Ishikawa (cell line): Measurements from ENCODE around the gene TOR1A.

Source experiments
- CEBPB ChIP-seq: IDR thresholded peaks from 2 replicates; pipeline ENCODE4 v1.6.1; 2012
- CREB1 ChIP-seq: IDR thresholded peaks from 2 replicates; pipeline ENCODE4 v1.6.1; 2012; ENCODE audit warnings: low read depth
- EGR1 ChIP-seq: IDR thresholded peaks from 2 replicates; pipeline ENCODE4 v1.6.1; 2012
- EP300 ChIP-seq: IDR thresholded peaks from 2 replicates; pipeline ENCODE4 v1.6.1; 2012; ENCODE audit warnings: borderline replicate concordance
- FOXM1 ChIP-seq: IDR thresholded peaks from 2 replicates; pipeline ENCODE4 v1.6.1; 2012; ENCODE audit warnings: low read depth, borderline replicate concordance
- MAX ChIP-seq: IDR thresholded peaks from 2 replicates; pipeline ENCODE4 v1.6.1; 2012
- NFIC ChIP-seq: IDR thresholded peaks from 2 replicates; pipeline ENCODE4 v1.6.1; 2012
- RAD21 ChIP-seq: IDR thresholded peaks from 2 replicates; pipeline ENCODE4 v1.6.1; 2012; ENCODE audit warnings: low read depth
- TAF1 ChIP-seq: IDR thresholded peaks from 2 replicates; pipeline ENCODE4 v1.6.1; 2012; ENCODE audit warnings: low read depth, mild to moderate bottlenecking
- TCF12 ChIP-seq: IDR thresholded peaks from 2 replicates; pipeline ENCODE4 v1.6.1; 2012; ENCODE audit warnings: low read depth
- TEAD4 ChIP-seq: IDR thresholded peaks from 2 replicates; pipeline ENCODE4 v1.6.1; 2012
- USF1 ChIP-seq: IDR thresholded peaks from 2 replicates; pipeline ENCODE4 v1.6.1; 2012
- YY1 ChIP-seq: IDR thresholded peaks from 2 replicates; pipeline ENCODE4 v1.6.1; 2012; ENCODE audit warnings: low read depth
- ZBTB7A ChIP-seq: IDR thresholded peaks from 2 replicates; pipeline ENCODE4 v1.6.1; 2012; ENCODE audit warnings: low read depth
- TF ChIP-seq, protein P1 (sequence below): IDR thresholded peaks from 2 replicates; pipeline ENCODE4 v1.6.1; 2012; ENCODE audit warnings: low read depth, mild to moderate bottlenecking

Gene TOR1A

DNA sequence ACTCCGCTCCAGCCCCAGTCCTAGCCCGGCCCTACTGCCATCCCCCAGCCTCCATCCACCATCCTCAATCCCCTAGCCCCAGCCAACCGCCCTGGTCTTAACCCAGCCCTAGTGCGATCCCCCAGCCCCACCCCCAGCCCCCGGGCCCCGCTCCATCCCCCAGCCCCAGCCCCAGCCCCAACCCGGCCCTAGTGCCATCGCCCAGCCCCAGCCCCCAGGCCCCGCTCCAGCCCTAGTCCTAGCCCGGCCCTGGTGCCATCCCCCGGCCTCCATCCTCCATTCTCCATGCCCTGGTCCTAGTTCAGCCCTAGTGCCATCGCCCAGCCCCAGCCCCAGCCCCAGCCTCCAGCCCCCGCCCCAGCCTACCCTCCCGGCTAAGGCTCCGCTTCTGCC, 398 bp downstream of the TOR1A start:
- TF ChIP-seq ZBTB7A (no peak), CREB1 (no peak), USF1 (no peak), RAD21 (no peak), CEBPB (no peak), FOXM1 (no peak), TEAD4 (no peak)

DNA sequence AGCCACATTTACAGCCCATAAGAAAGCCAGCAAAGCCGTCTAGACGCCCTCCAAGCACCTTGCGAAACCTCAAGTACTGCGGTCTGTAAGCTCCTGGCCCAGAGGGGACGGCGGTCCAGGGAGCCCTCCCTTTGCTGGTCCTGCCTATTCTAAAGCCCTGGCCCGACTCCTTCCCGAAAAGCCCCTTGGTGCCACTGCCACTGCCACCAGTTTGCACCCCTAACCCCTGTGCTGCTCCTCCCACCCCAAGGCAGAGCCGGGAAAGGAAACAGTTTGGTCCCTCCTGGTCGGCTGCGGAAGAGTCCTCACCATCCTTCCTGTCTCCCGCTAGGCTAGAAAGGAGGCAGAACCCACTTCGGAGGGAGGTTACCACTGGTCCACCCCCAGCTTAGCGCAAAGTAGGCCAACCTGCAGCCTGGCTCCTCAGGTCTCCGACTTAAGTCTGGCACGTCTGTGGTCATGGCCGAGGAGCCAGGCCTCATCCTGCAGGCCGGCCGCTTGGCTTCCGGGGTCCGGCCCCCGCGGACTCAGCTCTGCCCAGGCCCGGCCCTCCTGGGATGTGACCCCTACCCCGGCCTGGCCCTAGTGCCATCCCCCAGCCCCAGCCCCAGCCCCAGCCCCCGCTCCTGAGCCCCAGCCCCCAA, 916 bp downstream of the TOR1A start:
- no peak for TF ChIP-seq YY1
- no peak for TF ChIP-seq USF1
- TF ChIP-seq ZBTB7A: no peak

- no peak for TF ChIP-seq FOXM1
- no peak for TF ChIP-seq USF1
- TF ChIP-seq CEBPB: no peak
- TF ChIP-seq ZBTB7A: no peak
- TF ChIP-seq, protein P1, sequence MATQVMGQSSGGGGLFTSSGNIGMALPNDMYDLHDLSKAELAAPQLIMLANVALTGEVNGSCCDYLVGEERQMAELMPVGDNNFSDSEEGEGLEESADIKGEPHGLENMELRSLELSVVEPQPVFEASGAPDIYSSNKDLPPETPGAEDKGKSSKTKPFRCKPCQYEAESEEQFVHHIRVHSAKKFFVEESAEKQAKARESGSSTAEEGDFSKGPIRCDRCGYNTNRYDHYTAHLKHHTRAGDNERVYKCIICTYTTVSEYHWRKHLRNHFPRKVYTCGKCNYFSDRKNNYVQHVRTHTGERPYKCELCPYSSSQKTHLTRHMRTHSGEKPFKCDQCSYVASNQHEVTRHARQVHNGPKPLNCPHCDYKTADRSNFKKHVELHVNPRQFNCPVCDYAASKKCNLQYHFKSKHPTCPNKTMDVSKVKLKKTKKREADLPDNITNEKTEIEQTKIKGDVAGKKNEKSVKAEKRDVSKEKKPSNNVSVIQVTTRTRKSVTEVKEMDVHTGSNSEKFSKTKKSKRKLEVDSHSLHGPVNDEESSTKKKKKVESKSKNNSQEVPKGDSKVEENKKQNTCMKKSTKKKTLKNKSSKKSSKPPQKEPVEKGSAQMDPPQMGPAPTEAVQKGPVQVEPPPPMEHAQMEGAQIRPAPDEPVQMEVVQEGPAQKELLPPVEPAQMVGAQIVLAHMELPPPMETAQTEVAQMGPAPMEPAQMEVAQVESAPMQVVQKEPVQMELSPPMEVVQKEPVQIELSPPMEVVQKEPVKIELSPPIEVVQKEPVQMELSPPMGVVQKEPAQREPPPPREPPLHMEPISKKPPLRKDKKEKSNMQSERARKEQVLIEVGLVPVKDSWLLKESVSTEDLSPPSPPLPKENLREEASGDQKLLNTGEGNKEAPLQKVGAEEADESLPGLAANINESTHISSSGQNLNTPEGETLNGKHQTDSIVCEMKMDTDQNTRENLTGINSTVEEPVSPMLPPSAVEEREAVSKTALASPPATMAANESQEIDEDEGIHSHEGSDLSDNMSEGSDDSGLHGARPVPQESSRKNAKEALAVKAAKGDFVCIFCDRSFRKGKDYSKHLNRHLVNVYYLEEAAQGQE: no peak
Measured at GRCh38 chr9:129816501-129817435, 7.2 kb downstream of the TOR1A start.

GRCh38 chr9:129815278-129815677, 8.7 kb downstream of the TOR1A start:
- TF ChIP-seq EGR1 (no peak), TAF1 (no peak), MAX (no peak), FOXM1 (no peak), CEBPB (no peak)

- TF ChIP-seq, protein P1: no peak
- TF ChIP-seq NFIC (no peak), USF1 (no peak), YY1 (no peak), ZBTB7A (no peak), FOXM1 (no peak), EGR1 (no peak), RAD21 (no peak), MAX (no peak), CEBPB (no peak), EP300 (no peak), TEAD4 (no peak), TAF1 (no peak), CREB1 (no peak), TCF12 (no peak)
Measured at GRCh38 chr9:129814432-129815223, 9.3 kb downstream of the TOR1A start.
